Activated naive CD4-positive, alpha-beta T cell treated with anti-CD3 and anti-CD28 coated beads, Interleukin-2, amount 50 U/mL, for 72 hours (primary cell): ENCODE measurements around the gene SLC39A13. TPM values are rescaled to one million over a fixed set of nuclear protein-coding genes. Genes with fewer than 3 reads are reported as not detected.

Source experiments
- ATAC-seq, 2 donors: fragments of 150-1000 bp; cut with Tn5 transposase; 2 replicates each; pipeline ENCODE4 v1.10.0; 2021; ENCODE audit warnings: mild to moderate bottlenecking in 2 of 2, moderate library complexity in 2 of 2
- DNase-seq, 2 donors: peaks; one replicate each; pipeline ENCODE4 v3.0.0; 2021 to 2022; ENCODE audit warnings: low spot score in 2 of 2
- H3K27ac Mint-ChIP-seq, 2 donors: one replicate each; pipeline ENCODE4 v1.8.0; 2022; ENCODE audit warnings: mild to moderate bottlenecking in 2 of 2, mixed read lengths in 2 of 2
- H3K36me3 Mint-ChIP-seq, 2 donors: one replicate each; pipeline ENCODE4 v1.8.0; 2022; ENCODE audit warnings: mixed read lengths in 2 of 2
- H3K9me3 Mint-ChIP-seq, 2 donors: one replicate each; pipeline ENCODE4 v1.8.0; 2022; ENCODE audit warnings: mixed read lengths in 2 of 2
- total RNA-seq, 2 donors: library from RNA; stranded (reverse); gene quantifications; one replicate each; pipeline ENCODE4 v1.2.3, GENCODE V29; 2022

The SLC39A13 gene
- total RNA-seq, 2 donors from 2014 or later = 11.9 to 15.2 TPM

DNA sequence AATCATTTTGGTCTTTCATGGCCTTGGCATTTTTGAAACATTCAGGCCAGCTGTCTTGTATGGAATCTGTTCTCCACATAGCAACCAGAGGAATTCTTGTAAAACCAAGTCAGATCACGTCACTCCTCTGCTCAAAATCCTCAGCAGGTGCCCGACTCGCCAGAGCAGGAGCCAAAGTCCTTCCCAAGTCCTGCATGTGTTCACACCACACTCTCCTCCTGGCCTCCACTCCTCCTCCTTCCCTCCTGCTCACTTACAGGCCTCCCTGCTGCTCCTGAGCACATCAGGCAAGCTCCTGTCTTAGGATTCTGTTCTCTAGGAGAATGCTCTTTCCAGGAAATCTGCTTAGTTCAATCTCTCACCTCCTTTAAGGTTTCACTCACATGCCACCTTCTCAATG is 24.8 kb downstream of the SLC39A13 start:
- Mint-ChIP-seq H3K9me3 (no peaks in the 10 kb centered on the region), H3K36me3 (no peaks in the 10 kb centered on the region), H3K27ac (no peak overlapping the region)
- ATAC-seq = no peak
- no peak for DNase-seq

DNA sequence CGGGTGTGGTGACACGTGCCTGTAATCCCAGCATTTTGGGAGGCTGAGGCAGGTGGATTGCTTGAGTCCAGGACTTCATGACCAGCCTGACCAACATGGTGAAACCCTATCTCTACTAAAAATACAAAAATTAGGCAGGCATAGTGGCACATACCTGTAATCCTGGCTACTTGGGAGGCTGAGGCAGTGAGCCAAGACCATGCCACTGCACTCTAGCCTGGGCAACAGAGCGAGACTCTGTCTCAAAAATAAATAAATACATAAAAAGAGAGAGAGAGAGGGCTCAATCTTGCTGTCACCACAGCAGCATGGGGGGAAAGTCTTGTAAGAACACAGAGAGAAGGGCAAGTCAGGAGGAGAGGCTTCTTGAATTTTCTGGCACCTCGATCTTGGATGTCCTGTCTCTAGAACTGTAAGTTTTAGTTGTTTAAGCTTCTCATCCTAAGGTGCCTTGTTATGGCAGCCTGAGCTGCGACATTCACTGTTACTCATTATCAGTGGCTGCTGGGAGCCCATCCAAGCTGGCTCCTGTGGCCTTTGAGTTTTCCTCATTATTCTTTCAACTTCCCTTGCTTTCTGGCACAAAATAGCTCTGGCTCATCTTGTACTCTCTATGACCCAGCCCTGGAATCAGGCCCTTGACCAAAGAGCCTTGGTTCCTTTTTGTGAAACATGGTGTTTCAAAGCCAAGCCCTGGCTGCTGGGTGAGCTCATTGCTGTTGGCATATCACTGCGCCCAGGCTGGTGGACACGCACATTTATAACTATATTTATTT is 25.8 kb downstream of the SLC39A13 start:
- H3K27ac Mint-ChIP-seq = peak overlapping the region in 1 of 2 donors; percentile 44
- no peaks in the 10 kb centered on the region for H3K36me3 Mint-ChIP-seq

GRCh38 chr11:47435687-47436086 is 27.3 kb downstream of the SLC39A13 start:
- H3K9me3 Mint-ChIP-seq = no peaks in the 10 kb centered on the region

More for the DNA sequence above, 25.8 kb downstream of the SLC39A13 start:
- H3K9me3 Mint-ChIP-seq = no peaks in the 10 kb centered on the region
- DNase-seq = no peak
- no peak for ATAC-seq

DNA sequence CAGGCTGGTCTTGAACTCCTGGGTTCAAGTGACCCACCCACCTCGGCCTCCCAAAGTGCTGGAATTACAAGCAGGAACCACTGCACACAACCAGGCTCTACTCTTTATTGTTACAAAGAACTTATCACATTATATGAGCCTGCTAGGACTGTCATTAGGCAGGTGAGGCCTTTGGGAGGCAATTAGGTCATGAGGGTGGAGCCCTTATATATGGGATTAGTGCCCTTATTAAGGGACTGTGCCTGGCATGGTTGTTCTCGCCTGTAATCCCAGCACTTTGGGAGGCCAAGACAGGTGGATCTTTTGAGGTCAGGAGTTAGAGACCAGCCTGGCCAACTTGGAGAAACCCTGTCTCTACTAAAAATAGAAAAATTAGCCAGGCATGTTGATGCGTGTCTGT is 28.3 kb downstream of the SLC39A13 start:
- Mint-ChIP-seq H3K36me3 (no peaks in the 10 kb centered on the region), H3K27ac (no peak overlapping the region), H3K9me3 (no peaks in the 10 kb centered on the region)
- no peak for ATAC-seq
- DNase-seq = no peak

More at GRCh38 chr11:47435687-47436086, 27.3 kb downstream of the SLC39A13 start:
- DNase-seq (no peak), ATAC-seq (no peak)
- no peak overlapping the region for H3K27ac Mint-ChIP-seq
- H3K36me3 Mint-ChIP-seq = no peaks in the 10 kb centered on the region

DNA sequence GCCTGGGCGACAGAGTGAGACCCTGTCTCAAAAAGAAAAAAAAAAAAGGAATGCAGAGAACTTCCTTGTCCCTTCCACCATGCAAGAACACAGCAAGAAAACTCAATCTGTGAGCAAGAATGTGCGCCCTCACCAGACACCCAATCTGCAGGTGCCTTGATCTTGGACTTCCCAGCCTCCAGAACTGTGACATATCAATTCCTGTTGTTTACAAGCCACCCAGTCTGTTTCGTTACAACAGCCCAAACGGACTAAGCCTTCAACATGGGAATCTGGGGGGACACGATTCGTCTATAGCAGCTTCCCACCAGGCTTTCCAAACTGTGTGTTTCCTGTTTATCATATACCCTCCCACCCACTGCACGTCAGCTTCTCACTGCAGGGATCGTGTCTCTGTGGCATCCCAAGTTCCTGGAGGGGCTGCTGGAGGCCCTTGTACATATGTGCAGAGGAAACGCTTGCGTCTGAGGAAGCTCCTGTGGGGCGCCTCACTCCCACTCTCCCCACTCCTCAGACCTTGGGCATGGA is 28.9 kb downstream of the SLC39A13 start:
- no peak overlapping the region for H3K27ac Mint-ChIP-seq
- DNase-seq (no peak), ATAC-seq (no peak)
- no peaks in the 10 kb centered on the region for H3K9me3 Mint-ChIP-seq
- no peaks in the 10 kb centered on the region for H3K36me3 Mint-ChIP-seq

DNA sequence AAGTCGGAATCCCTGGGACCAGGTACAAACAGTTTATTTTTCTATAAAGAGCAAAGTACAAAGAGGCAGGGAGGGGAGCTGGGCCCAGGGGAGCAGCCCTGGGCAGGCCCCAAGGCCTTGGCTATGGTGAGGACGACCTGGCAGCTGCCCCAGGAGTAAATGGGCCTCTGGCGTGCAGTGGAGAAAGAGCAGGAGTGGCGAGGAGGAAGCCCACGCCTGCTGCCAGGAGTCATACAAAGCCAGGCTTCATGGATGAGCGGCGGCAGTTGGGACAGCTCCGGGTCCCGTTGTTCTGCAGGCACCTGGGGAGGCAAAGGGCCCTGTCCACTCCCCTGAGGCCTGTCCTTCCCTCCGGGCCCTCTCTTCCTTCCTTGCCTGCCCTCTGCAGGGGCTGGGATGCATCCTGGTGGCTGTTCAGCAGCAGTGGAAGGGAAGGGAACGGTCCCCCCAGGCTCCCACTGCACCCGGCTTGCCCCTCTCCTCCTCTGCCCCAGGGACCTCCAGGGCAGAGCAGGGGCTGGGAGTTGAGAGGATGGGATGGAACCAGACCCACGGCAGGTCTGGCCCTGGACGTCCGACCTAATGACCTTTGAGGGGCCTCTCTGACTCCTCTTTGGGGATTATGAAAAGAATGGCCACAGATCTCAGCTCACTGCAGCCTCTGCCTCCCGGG is 29.5 kb downstream of the SLC39A13 start:
- no peak for DNase-seq
- Mint-ChIP-seq H3K27ac (no peak overlapping the region), H3K9me3 (no peaks in the 10 kb centered on the region), H3K36me3 (no peaks in the 10 kb centered on the region)
- ATAC-seq = no peak

DNA sequence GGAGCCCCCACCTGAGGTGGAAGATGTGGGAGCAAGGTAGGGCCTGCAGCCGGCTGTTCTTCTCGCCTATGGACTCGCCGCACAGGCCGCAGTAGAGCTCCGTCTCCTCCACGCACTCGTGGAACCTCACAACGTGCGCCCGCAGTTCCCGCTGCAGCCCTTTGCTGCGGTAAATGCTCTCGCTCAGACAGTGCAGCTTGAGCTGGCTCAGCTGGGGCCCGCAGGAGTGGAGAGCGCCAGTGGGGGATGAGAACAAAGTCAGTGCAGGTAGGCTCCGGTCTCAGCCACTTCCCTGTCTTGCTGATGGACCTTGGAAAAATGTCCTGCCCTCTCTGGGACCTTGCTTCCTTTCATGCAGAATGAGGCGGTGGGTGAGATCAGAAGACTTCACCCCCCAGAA is 30.3 kb downstream of the SLC39A13 start:
- H3K36me3 Mint-ChIP-seq = no peaks in the 10 kb centered on the region
- no peaks in the 10 kb centered on the region for H3K9me3 Mint-ChIP-seq
- no peak for DNase-seq
- ATAC-seq = no peak
- no peak overlapping the region for H3K27ac Mint-ChIP-seq

DNA sequence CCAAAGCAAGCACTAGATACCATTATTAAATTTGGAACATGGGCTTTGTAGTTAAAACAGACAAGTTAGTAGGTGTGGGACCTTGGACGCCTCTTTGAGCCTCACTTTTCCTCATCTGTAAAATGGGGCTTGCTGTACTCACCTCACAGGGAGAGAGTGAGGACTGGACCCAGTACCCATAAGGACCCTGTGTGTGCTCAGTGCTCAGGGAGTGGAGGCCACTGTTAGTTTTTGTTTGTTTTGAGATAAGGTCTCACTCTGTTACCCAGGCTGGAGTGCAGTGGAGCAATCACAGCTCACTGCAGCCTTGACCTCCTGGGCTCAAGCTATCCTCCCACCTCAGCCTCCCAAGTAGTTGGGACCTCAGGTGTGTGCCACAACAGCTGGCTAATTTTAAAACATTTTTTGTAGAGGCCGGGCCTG is 31.7 kb downstream of the SLC39A13 start:
- no peak overlapping the region for H3K27ac Mint-ChIP-seq
- H3K36me3 Mint-ChIP-seq = no peaks in the 10 kb centered on the region
- no peak for DNase-seq
- H3K9me3 Mint-ChIP-seq = no peaks in the 10 kb centered on the region
- no peak for ATAC-seq

GRCh38 chr11:47441421-47441820 is 33.0 kb downstream of the SLC39A13 start:
- no peaks in the 10 kb centered on the region for H3K9me3 Mint-ChIP-seq
- ATAC-seq = no peak

GRCh38 chr11:47442514-47442913 is 34.1 kb downstream of the SLC39A13 start:
- no peak for ATAC-seq
- Mint-ChIP-seq H3K9me3 (no peaks in the 10 kb centered on the region), H3K36me3 (no peaks in the 10 kb centered on the region), H3K27ac (no peak overlapping the region)
- no peak for DNase-seq

More at GRCh38 chr11:47441421-47441820, 33.0 kb downstream of the SLC39A13 start:
- Mint-ChIP-seq H3K36me3 (no peaks in the 10 kb centered on the region), H3K27ac (no peak overlapping the region)
- DNase-seq = no peak

DNA sequence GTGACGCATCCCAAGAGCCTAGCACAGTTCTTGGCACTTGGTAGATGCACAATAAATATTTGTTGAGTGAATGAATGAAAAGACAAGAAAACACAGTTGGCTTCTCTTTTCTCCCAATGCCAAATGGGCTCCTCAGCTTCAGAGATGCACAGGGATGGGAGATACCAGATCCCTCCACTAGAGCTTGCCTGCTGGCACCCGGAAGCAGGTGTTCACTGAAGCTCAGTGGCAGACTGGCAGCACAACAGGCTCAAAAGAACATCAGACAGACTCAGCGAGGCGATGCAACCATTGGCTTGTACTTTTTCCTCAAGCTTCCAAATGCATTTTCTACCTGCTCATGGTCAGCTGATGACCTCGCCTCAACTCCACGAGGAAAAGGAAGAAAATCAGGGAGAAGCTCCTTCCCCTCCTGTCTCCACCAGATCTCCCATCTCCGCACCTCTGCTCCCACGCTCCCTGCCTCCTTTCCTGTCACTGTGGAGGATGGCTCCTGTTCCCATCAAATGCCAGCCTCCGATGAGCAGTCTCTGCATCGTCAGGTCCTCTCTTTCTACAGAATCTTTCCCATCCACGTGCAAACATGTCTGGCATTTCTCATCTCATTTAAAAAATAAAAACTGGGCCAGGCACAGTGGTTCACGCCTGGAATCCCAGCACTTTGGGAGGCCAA is 34.8 kb downstream of the SLC39A13 start:
- H3K9me3 Mint-ChIP-seq = no peaks in the 10 kb centered on the region
- DNase-seq = no peak
- H3K27ac Mint-ChIP-seq = peak overlapping the region in 1 of 2 donors; percentile 50
- no peak for ATAC-seq
- no peaks in the 10 kb centered on the region for H3K36me3 Mint-ChIP-seq

- Mint-ChIP-seq H3K9me3 (no peaks in the 10 kb centered on the region), H3K36me3 (no peaks in the 10 kb centered on the region), H3K27ac (no peak overlapping the region)
- DNase-seq (no peak), ATAC-seq (no peak)
These were observed 35.4 kb downstream of the SLC39A13 start for GRCh38 chr11:47443817-47444216.

DNA sequence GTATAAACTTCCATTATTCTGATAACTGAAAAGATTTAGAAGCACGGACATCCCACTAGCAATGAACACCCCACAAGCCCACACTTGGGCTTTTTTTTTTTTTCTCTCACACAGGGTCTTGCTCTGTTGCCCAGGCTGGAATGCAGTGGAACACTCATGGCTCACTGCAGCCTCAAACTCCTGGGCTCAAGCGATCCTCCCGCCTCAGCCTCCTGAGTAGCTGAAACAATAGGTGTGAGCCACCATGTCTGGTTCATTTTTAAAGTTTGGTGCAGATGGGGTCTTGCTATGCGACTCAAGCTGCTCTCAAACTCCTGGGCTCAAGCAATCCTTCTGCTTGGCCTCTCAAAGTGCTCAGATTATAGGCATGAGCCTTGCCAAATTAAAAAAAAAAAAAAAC is 37.5 kb downstream of the SLC39A13 start:
- no peaks in the 10 kb centered on the region for H3K36me3 Mint-ChIP-seq
- H3K9me3 Mint-ChIP-seq = no peaks in the 10 kb centered on the region
- ATAC-seq (no peak), DNase-seq (no peak)
- no peak overlapping the region for H3K27ac Mint-ChIP-seq

DNA sequence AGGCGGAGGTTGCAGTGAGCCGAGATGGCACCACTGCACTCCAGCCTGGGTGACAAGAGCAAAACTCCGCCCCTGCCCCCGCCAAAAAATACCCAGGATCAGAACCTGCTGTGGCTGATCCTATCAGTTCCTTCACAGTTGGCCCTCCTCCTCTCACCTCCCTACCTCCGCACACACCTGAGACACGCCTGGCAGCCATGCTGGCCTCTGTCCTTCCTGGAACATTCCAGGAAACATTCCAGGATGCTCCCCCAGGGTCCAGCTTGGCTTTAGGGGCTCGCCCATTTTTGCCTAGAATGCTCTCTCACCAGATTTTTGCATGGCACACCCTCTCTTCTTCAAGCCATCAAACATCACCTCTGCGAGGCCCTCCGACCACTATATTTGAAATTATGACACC is 38.4 kb downstream of the SLC39A13 start:
- no peaks in the 10 kb centered on the region for H3K36me3 Mint-ChIP-seq
- H3K9me3 Mint-ChIP-seq = no peaks in the 10 kb centered on the region
- ATAC-seq (no peak), DNase-seq (no peak)
- no peak overlapping the region for H3K27ac Mint-ChIP-seq

DNA sequence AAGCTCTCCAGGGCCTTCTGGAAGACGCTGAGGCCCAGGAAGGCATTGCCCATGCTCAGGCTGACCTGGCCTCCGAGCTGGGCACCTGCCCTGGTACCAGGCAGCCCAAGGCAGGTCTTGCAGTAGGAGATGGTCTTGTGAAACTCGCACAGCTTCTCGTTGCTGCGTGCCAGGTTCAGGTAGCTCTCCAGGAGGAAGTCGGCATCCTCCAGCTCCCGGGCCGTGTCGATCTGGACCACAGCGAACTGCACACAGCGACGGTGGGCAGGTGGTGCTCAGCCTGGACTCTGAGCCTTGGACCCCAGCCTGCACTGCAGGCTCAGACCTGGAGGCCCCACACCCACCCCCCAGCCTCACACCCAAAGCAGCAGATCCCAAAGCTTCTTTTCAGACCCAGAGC is 39.5 kb downstream of the SLC39A13 start:
- ATAC-seq (peak in 1 of 2 donors; percentile 7), DNase-seq (no peak)
- H3K9me3 Mint-ChIP-seq = no peaks in the 10 kb centered on the region
- H3K27ac Mint-ChIP-seq = peak overlapping the region in 1 of 2 donors; percentile 4
- no peaks in the 10 kb centered on the region for H3K36me3 Mint-ChIP-seq

DNA sequence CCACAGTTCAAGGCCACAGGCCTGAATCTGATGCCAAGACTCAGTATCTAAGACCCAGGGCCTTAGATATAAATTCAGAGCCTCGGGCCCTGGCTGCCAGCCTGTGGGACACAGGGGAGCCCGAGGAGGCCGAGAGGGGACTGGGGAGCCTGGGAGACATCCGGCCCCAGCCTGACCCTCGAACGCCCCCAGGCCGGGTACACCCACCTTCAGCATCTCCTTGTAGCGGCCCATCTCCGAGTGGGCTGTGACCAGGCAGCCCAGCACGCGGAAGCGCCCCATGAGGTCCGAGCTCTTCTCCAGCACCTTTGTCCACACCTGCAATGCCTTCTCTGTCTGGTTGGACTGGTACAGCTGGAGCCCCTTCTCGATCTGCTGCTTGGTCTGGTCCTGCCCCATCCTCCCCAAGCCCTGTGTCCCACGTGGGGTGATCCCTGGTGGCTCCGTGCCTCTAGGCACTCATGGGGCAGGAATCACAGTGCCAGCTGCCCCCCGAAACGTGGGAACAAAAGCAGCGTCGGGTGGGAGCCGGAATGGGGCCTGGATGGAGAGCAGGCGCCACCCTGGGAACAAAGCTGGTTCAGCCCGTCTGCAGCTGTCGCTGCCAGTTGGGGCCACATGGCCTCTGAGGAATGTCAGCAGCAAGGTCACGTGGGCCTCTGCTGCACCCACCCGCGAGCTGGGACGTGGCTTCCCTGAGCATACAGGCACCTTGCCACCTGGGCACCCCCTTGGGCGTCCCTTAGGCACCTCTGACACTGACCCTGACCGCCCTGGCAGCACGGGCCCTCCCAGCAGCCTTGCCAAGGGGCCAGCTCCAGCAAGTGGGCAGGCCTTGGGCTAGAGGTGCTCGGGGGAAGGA is 40.4 kb downstream of the SLC39A13 start, which contains the start of gene RAPSN:
RAPSN (minus strand) TSS at position 571 of the 862 bp plus-strand sequence; CDS start at position 399, 172 bp downstream.
- peak in 1 of 2 donors; percentile 11 for ATAC-seq
- Mint-ChIP-seq H3K9me3 (no peaks in the 10 kb centered on the region), H3K27ac (no peak within 1 kb of the TSS), H3K36me3 (no peaks in the 10 kb centered on the region)
- DNase-seq = no peak
